Neutrophil (primary cell): Measurements from ENCODE around the gene ZXDA.
"Not testable (repeated sequence)": the region's sequence is repeated elsewhere in the genome, so short reads cannot be mapped to it uniquely, and the experiment has no call there.

ENCODE experiments used
- H3K27ac ChIP-seq: fragments of 200-600 bp; sonication (generic); 2 replicates; pipeline ENCODE4 v1.5.1; 2016; ENCODE audit warnings: mild to moderate bottlenecking, moderate library complexity
- H3K27me3 ChIP-seq: fragments of 200-600 bp; sonication (generic); 2 replicates; pipeline ENCODE4 v1.6.0; 2016; ENCODE audit warnings: mild to moderate bottlenecking
- H3K36me3 ChIP-seq: fragments of 200-600 bp; sonication (generic); 2 replicates; pipeline ENCODE4 v1.5.1; 2017
- H3K4me1 ChIP-seq, 2 experiments: fragments of 200-600 bp in 1 of 2; sonication (generic) in 1 of 2; 1 replicate in 1 of 2; 2 replicates in 1 of 2; pipeline versions ENCODE4 v1.5.1 to v1.6.1; 2013 to 2016; ENCODE audit warnings: low read depth in 1 of 2, low read length in 1 of 2, mild to moderate bottlenecking in 1 of 2, moderate library complexity in 1 of 2; ENCODE audit not compliant: control insufficient read depth in 1 of 2, insufficient read depth in 1 of 2
- H3K4me3 ChIP-seq, 2 experiments: fragments of 200-600 bp in 1 of 2; sonication (generic) in 1 of 2; 1 replicate in 1 of 2; 2 replicates in 1 of 2; pipeline ENCODE4 v1.5.1; 2013 to 2016; ENCODE audit warnings: low read depth in 1 of 2, low read length in 1 of 2, mild to moderate bottlenecking in 1 of 2, moderate library complexity in 1 of 2
- H3K9me3 ChIP-seq: fragments of 200-600 bp; sonication (generic); 2 replicates; pipeline ENCODE4 v1.5.1; 2016
- TF ChIP-seq, protein P1 (sequence below): fragments of 200-600 bp; sonication (generic); IDR thresholded peaks from 2 replicates; pipeline ENCODE4 v1.5.1; 2016; ENCODE audit warnings: antibody characterized with exemption

Gene ZXDA

DNA sequence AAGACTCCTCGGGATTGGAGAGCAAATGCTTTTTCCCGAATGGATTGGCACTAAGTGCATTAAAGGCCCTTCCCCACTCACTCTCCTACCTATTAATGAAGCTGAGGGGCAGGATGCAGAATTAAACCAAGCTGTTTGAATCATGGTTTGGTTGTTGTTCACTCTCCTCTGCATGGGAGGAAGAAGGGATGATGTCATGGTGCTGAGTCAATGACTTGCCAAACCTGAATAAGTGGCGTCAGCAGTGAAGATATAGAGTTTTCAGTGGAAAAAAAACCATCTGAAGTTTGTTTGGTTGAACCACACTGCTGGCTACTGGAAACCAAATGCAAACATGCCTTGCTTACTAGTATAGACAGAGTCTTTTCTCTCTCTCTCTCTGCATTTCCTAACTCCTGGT, 19.8 kb upstream of the ZXDA start:
- H3K27me3 ChIP-seq = no peaks in the 10 kb centered on the region
- H3K4me1 ChIP-seq = no peaks in the 10 kb centered on the region
- no peak overlapping the region for H3K4me3 ChIP-seq
- TF ChIP-seq, protein P1, sequence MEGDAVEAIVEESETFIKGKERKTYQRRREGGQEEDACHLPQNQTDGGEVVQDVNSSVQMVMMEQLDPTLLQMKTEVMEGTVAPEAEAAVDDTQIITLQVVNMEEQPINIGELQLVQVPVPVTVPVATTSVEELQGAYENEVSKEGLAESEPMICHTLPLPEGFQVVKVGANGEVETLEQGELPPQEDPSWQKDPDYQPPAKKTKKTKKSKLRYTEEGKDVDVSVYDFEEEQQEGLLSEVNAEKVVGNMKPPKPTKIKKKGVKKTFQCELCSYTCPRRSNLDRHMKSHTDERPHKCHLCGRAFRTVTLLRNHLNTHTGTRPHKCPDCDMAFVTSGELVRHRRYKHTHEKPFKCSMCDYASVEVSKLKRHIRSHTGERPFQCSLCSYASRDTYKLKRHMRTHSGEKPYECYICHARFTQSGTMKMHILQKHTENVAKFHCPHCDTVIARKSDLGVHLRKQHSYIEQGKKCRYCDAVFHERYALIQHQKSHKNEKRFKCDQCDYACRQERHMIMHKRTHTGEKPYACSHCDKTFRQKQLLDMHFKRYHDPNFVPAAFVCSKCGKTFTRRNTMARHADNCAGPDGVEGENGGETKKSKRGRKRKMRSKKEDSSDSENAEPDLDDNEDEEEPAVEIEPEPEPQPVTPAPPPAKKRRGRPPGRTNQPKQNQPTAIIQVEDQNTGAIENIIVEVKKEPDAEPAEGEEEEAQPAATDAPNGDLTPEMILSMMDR = no peak
- H3K36me3 ChIP-seq = no peaks in the 10 kb centered on the region
- no peak overlapping the region for H3K27ac ChIP-seq
- no peaks in the 10 kb centered on the region for H3K9me3 ChIP-seq

DNA sequence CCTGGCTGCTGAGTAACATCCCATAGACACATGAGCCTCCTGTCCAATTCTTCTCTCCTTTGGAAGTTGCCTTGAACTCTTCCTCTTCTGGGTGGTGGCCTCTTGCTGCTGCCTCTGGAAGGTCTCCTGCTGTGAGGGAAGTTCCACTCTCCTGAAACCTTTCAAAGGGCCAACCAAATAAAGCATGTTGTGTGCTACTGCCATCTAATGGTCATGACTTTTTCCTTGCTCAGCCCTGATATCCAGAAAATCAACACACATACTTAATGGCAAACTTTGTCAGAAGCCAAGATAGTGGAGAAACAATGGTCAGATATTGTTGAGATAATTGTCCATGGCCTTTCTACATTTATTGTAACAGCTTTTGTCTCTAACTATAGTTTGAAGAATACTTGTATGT, 19.1 kb upstream of the ZXDA start:
- no peaks in the 10 kb centered on the region for H3K36me3 ChIP-seq
- H3K27ac ChIP-seq = no peak overlapping the region
- H3K9me3 ChIP-seq = no peaks in the 10 kb centered on the region
- H3K4me1 ChIP-seq = no peaks in the 10 kb centered on the region
- no peak overlapping the region for H3K4me3 ChIP-seq
- TF ChIP-seq, protein P1 = no peak
- H3K27me3 ChIP-seq = no peaks in the 10 kb centered on the region

DNA sequence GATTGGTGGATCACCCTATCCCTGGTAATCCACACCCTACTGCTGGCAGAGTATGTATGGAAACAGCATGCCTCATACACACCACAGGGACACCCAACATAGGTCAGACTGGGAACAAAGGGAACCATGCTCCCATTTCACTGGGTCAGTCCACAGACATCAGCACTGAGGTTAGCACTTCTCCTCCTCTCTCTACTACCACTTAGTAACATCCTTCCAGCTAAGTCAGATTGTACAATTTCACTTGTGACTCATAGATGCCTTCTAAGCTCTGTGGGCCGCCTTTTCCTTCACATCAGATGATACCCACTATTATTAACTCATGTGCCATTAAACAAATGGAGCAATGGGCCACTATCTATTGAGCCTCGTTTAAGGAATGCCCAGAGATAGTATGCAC, 15.5 kb upstream of the ZXDA start:
- H3K9me3 ChIP-seq = no peaks in the 10 kb centered on the region

DNA sequence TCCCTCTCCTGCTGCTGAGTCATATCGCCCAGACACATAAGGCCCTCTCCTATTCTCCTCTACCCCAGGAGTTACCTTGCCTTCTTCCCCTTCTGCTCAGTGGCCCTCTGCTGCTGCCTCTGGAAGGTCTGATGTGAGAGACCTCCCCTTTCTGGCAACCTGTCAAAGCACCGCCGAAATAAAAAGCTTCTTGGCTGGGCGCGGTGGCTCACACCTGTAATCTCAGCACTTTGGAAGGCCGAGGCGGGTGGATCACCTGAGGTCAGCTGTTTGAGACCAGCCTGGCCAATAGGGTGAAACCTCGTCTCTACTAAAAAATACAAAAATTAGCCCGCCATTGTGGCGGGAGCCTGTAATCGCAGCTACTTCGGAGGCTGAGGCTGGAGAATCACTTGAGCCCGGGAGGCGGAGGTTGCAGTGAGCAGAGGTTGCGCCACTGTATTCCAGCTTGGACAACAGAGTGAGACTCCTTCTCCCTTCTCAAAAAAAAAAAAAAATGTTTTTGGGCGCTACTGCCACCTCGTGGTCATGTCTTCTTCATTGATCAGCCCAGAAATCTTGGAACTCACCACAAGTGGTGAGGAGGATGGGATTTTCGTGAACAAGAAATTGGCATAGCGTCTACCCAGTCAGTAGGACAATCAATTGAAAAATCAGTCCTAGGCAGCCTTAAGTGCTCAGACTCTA, 8.6 kb upstream of the ZXDA start:
- TF ChIP-seq, protein P1 = no peak
- Histone ChIP-seq H3K36me3 (no peaks in the 10 kb centered on the region), H3K4me3 (no peak overlapping the region), H3K27me3 (no peaks in the 10 kb centered on the region), H3K27ac (no peak overlapping the region), H3K4me1 (no peaks in the 10 kb centered on the region), H3K9me3 (no peaks in the 10 kb centered on the region)

More for the DNA sequence above, 15.5 kb upstream of the ZXDA start:
- Histone ChIP-seq H3K27me3 (no peaks in the 10 kb centered on the region), H3K27ac (no peak overlapping the region), H3K4me3 (no peak overlapping the region), H3K4me1 (no peaks in the 10 kb centered on the region), H3K36me3 (no peaks in the 10 kb centered on the region)
- TF ChIP-seq, protein P1 = no peak

DNA sequence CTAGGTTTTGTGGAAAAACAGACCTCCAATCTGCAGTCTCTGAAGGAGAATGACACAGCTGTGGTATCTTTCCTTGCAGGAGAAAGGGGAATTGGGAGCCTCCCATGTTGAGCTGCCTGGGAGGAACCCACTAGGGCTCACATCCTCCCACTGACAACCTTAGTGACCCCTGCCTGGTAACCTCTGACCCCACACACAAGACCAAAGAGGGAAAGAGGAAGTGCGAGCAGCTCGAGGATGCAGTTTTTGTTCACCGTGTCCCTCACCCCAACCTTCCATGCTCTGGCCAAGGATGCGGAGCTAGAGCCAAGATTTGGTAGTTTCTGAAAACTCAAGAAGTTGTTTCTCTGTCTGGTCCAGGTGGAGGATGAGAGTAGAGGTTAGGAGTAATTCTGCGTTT, 5.4 kb upstream of the ZXDA start:
- Histone ChIP-seq H3K4me1 (peaks cover 0 to 1% of the 10 kb centered on the region in 2 experiments), H3K36me3 (no peaks in the 10 kb centered on the region), H3K4me3 (no peak overlapping the region), H3K9me3 (no peaks in the 10 kb centered on the region), H3K27ac (no peak overlapping the region), H3K27me3 (no peaks in the 10 kb centered on the region)
- TF ChIP-seq, protein P1 = no peak

DNA sequence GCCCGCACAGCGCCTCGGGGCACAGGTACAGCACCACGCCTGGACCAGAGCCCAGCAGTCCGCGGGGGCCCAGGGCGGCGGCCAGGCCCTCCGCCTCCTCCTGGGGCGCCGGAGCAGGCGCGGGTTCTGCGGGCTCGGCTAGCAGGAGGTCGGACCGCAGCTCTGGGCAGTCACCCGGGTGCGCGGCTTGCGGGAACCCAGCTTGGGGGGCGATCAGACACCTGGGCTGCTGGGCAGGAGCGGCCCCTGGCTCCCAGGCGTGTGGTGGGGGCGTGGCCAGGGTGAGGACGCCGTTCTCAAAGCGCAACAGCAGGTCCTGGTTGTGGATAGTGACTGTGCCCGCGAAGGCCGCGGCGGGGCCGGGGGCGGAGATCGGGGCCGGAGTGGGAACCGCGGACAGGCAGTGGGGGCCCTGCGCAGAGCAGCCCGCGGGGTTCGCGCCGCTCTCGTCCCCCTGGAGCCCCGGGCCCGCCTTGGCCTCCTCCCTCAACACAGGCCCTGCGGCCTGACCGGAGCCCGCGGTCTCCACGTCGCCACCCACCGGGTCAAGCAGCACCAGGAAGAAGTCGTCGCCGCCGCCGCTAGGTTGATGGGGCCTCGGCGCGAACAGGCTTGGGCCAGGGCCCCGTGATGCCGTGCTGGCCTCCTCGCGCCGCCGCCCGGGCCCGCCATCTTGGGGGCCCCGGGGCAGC, 517 bp downstream of the ZXDA start:
- not testable (repeated sequence) for H3K27me3 ChIP-seq, H3K36me3 ChIP-seq, H3K9me3 ChIP-seq, H3K27ac ChIP-seq
- Histone ChIP-seq H3K4me1 (peaks cover 0 to 18% of the 10 kb centered on the region in 2 experiments), H3K4me3 (peak overlapping the region; percentile 20 to 41)

DNA sequence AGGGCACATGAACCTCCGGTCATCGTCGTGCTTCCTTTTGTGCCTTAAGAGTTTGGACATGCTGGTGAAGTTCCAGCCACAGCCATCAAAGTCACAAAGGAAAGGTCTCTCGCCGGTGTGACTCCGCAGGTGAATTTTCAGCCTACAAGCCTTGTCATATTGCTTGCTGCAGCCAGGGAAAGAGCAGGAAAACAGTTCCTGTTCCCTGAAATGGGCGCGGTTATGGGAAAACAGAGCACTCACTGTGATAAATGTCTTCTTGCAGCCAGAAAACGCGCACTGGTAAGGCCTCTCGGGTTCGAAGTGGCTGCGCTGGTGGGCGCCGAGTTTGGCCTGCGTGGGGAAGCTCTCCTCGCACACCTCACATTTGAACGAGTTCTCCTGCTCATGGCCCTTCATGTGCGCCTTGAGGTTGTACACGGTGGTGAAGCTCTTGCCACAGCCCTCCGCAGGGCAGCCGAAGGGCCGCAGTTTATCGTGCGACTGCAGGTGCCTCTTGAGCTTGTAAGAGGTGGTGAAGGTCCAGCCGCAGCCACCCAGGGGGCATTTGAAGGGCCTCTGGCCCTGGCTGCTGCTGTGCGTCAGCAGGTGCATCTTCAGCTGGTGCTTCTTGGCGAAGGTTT, 1.2 kb downstream of the ZXDA start:
- not testable (repeated sequence) for H3K27me3 ChIP-seq, H3K9me3 ChIP-seq, H3K27ac ChIP-seq, H3K36me3 ChIP-seq
- Histone ChIP-seq H3K4me3 (peak overlapping the region in 1 of 2 experiments; percentile 41), H3K4me1 (peaks cover 0 to 18% of the 10 kb centered on the region in 2 experiments)
